ENCODE measurements around the gene WWOX.

Gene WWOX

GRCh38 chr16:78485917-78486257 lies 386.4 kb downstream of the WWOX start:
- Histone ChIP-seq H3K79me2 (ENCODE audit: insufficient read depth, low read length) (no peaks in the 10 kb centered on the region), H3K4me1 (ENCODE audit: insufficient read depth, low read length) (no peaks in the 10 kb centered on the region), H3K36me3 (ENCODE audit: insufficient read depth, low read length) (no peaks in the 10 kb centered on the region), H3K4me2 (ENCODE audit: insufficient read depth, low read length) (no peak overlapping the region), H2AFZ (ENCODE audit: low read depth, low read length) (no peak overlapping the region), H3K4me3 (ENCODE audit: low read depth in 1 of 2, low read length in 2 of 2) (no peak overlapping the region), H3K27ac (ENCODE audit: low read length) (no peak overlapping the region), H3K9ac (ENCODE audit: low read depth, low read length) (no peak overlapping the region), H4K20me1 (ENCODE audit: insufficient read depth, low read length) (no peaks in the 10 kb centered on the region), H3K9me3 (ENCODE audit: insufficient read depth, low read length, severe bottlenecking) (no peaks in the 10 kb centered on the region), H3K27me3 (ENCODE audit: insufficient read depth, low read length, poor library complexity) (no peaks in the 10 kb centered on the region)
- DNase-seq (no peak), ATAC-seq (ENCODE audit: insufficient read depth, low read depth) (no peak)
- TF ChIP-seq CTCF (IDR thresholded peaks at IDR 0.05; ENCODE audit: borderline replicate concordance, extremely low read depth, low read length, poor library complexity, severe bottlenecking) = no peak

DNA sequence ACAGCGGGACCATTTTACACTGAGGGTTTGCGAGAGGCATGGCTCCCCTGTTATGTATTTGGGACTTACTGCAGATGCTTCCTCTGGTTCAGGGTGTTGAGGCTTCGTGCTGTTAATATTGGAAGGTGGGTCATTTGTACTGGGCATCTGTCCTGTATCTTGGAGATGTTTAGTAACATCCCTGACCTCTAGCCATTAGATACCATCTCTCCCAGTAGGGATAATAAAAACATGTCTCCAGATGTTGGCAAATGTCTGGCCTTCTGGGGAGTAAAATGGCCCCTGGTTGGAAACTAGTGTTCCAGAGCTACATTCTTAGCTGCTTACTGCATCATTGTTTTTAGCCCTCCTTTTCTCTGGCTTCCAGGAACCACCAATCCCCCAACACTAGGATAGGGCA lies 388.0 kb downstream of the WWOX start:
- H3K4me1 ChIP-seq (ENCODE audit: insufficient read depth, low read length) = no peaks in the 10 kb centered on the region

DNA sequence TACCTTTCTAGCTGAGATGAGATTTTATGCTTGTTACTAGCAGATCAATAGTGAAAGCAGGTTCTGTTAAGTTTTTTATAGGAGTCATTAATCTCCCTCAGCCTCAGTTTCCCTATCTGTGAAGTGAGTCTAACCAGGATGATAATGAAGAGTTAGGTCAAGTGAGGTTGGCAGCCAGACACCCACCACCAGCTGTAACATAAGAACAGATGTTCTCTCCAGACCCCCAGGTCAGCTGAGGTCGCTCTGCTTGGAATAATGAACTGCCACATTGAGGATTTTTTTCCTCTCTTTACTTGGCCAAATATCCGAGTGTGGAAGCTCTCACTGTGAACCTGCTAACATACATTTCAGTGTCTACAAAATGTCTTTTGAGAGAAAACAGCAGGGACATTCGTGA lies 389.6 kb downstream of the WWOX start:
- ATAC-seq (ENCODE audit: insufficient read depth, low read depth) = no peak
- H3K79me2 ChIP-seq (ENCODE audit: insufficient read depth, low read length) = no peaks in the 10 kb centered on the region

More for the DNA sequence above, 388.0 kb downstream of the WWOX start:
- no peak for DNase-seq
- no peak overlapping the region for H3K27ac ChIP-seq (ENCODE audit: low read length)
- H3K36me3 ChIP-seq (ENCODE audit: insufficient read depth, low read length) = no peaks in the 10 kb centered on the region
- H2AFZ ChIP-seq (ENCODE audit: low read depth, low read length) = no peak overlapping the region
- no peaks in the 10 kb centered on the region for H4K20me1 ChIP-seq (ENCODE audit: insufficient read depth, low read length)
- ATAC-seq (ENCODE audit: insufficient read depth, low read depth) = no peak
- H3K4me2 ChIP-seq (ENCODE audit: insufficient read depth, low read length) = no peak overlapping the region
- no peaks in the 10 kb centered on the region for H3K79me2 ChIP-seq (ENCODE audit: insufficient read depth, low read length)
- no peak overlapping the region for H3K9ac ChIP-seq (ENCODE audit: low read depth, low read length)
- no peaks in the 10 kb centered on the region for H3K27me3 ChIP-seq (ENCODE audit: insufficient read depth, low read length, poor library complexity)
- TF ChIP-seq CTCF (IDR thresholded peaks at IDR 0.05; ENCODE audit: borderline replicate concordance, extremely low read depth, low read length, poor library complexity, severe bottlenecking) = no peak
- TF ChIP-seq EZH2 (IDR thresholded peaks at IDR 0.05; ENCODE audit: borderline replicate concordance, low read depth, low read length, severe bottlenecking) = no peak
- H3K9me3 ChIP-seq (ENCODE audit: insufficient read depth, low read length, severe bottlenecking) = no peaks in the 10 kb centered on the region
- H3K4me3 ChIP-seq (ENCODE audit: low read depth in 1 of 2, low read length in 2 of 2) = no peak overlapping the region

More for the DNA sequence above, 389.6 kb downstream of the WWOX start:
- Histone ChIP-seq H3K27ac (ENCODE audit: low read length) (no peak overlapping the region), H2AFZ (ENCODE audit: low read depth, low read length) (no peak overlapping the region), H3K36me3 (ENCODE audit: insufficient read depth, low read length) (no peaks in the 10 kb centered on the region), H3K27me3 (ENCODE audit: insufficient read depth, low read length, poor library complexity) (no peaks in the 10 kb centered on the region), H4K20me1 (ENCODE audit: insufficient read depth, low read length) (no peaks in the 10 kb centered on the region), H3K4me2 (ENCODE audit: insufficient read depth, low read length) (no peak overlapping the region), H3K9ac (ENCODE audit: low read depth, low read length) (no peak overlapping the region), H3K4me3 (ENCODE audit: low read depth in 1 of 2, low read length in 2 of 2) (no peak overlapping the region), H3K4me1 (ENCODE audit: insufficient read depth, low read length) (no peaks in the 10 kb centered on the region), H3K9me3 (ENCODE audit: insufficient read depth, low read length, severe bottlenecking) (no peaks in the 10 kb centered on the region)
- no peak for TF ChIP-seq EZH2 (IDR thresholded peaks at IDR 0.05; ENCODE audit: borderline replicate concordance, low read depth, low read length, severe bottlenecking)
- no peak for TF ChIP-seq CTCF (IDR thresholded peaks at IDR 0.05; ENCODE audit: borderline replicate concordance, extremely low read depth, low read length, poor library complexity, severe bottlenecking)
- DNase-seq = no peak
